Measurements from ENCODE around the gene TUFT1. TPM values are rescaled to one million over a fixed set of nuclear protein-coding genes. Genes with fewer than 3 reads are reported as not detected.

The TUFT1 gene
- total and polyA plus RNA-seq, 10 donors: 0.67 to 1.9 (median 1.3) TPM

DNA sequence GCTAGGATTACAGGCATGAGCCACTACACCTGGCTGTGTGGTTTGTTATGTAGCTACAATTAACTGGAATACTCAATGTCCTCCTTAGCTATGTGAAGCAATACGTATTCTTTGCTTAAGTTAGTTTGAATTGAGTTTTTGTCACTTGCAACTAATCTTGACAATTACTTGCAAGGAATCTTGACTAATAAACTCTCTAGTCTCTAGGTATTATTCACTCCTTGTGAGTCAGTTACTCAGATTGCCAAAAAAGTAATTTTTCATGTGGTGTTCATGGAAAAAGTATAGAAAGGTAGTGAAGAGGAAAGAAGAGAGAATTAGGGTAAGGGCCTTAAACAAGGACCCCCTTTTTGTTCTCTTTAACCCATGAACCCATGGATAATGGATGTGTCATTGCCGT, 64.2 kb downstream of the TUFT1 start:
- Histone ChIP-seq H3K9me3 (no peaks in the 10 kb centered on the region), H3K27me3 (replicated peaks in 1 of 7) (peaks cover 0 to 20% (median 0%) of the 10 kb centered on the region in 7 donors), H3K4me3 (no peak overlapping the region), H3K4me1 (no peaks in the 10 kb centered on the region), H3K36me3 (no peaks in the 10 kb centered on the region), H3K27ac (no peak overlapping the region)
- DNase-seq: no peak
- intact Hi-C loops (cut with DNase I; ENCODE audit: low total_unique reads): no loop called here
- TF ChIP-seq, protein P1, sequence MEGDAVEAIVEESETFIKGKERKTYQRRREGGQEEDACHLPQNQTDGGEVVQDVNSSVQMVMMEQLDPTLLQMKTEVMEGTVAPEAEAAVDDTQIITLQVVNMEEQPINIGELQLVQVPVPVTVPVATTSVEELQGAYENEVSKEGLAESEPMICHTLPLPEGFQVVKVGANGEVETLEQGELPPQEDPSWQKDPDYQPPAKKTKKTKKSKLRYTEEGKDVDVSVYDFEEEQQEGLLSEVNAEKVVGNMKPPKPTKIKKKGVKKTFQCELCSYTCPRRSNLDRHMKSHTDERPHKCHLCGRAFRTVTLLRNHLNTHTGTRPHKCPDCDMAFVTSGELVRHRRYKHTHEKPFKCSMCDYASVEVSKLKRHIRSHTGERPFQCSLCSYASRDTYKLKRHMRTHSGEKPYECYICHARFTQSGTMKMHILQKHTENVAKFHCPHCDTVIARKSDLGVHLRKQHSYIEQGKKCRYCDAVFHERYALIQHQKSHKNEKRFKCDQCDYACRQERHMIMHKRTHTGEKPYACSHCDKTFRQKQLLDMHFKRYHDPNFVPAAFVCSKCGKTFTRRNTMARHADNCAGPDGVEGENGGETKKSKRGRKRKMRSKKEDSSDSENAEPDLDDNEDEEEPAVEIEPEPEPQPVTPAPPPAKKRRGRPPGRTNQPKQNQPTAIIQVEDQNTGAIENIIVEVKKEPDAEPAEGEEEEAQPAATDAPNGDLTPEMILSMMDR (IDR thresholded peaks at IDR 0.05 in 8 of 11, conservative IDR thresholded peaks at IDR 0.05 in 3 of 11): no peak
- TF ChIP-seq POLR2AphosphoS5 (IDR thresholded peaks at IDR 0.05): no peak
- no peak for TF ChIP-seq POLR2A (IDR thresholded peaks at IDR 0.05)
- WGBS, 5 donors: 65 to 83% (median 77%) methylated on average over 2 of the region's 2 CpGs

DNA sequence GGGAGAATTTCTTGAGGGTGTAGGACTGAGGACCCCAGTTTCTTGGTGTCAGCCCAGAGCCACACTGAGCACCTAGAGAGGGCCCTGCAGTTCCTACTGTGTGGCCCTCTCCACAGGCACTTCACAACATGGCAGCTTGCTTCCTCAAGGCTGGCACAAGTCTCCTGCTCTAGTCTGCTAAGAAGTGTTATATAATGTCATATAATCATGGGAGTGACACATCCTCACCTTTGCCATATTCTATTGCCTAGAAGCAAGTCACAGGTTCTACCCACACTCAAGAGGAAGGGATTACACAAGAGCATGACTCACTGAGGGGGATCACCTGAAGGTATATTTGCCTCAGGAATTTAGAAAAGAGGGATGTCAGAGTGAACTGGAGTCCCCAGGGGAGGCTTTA, 66.3 kb downstream of the TUFT1 start:
- no peaks in the 10 kb centered on the region for H3K36me3 ChIP-seq
- H3K27me3 ChIP-seq (replicated peaks in 1 of 7): peaks cover 0 to 20% (median 0%) of the 10 kb centered on the region in 7 donors
- H3K4me1 ChIP-seq: peaks cover 0 to 9% (median 4%) of the 10 kb centered on the region in 6 donors
- intact Hi-C loops (cut with DNase I; ENCODE audit: low total_unique reads): no loop called here
- H3K4me3 ChIP-seq: no peak overlapping the region
- TF ChIP-seq, protein P1 (IDR thresholded peaks at IDR 0.05 in 8 of 11, conservative IDR thresholded peaks at IDR 0.05 in 3 of 11): no peak
- TF ChIP-seq POLR2AphosphoS5 (IDR thresholded peaks at IDR 0.05) (no peak), POLR2A (IDR thresholded peaks at IDR 0.05) (no peak)
- no peaks in the 10 kb centered on the region for H3K9me3 ChIP-seq
- no peak for DNase-seq
- peak overlapping the region in 1 of 8 donors; percentile 40 for H3K27ac ChIP-seq

DNA sequence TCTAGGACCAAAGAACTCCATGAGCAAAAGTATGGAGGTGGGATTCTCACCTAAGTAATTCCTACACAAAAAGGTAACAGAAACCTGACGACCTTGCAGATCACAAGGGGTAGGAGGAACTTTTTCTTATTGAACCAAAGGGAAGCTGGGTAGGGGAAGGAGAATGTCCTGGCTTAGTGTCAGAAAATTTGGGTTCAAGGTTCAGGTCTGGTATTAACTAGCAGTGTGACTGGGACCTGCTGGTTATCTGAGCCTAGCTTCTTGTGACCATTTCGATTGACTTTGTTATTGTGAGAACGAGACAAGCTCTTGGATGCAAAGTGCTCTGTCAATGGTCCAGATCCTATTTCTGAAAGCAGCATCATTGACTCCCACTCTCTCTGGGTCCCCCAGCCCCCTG, 66.7 kb downstream of the TUFT1 start:
- H3K27me3 ChIP-seq (replicated peaks in 1 of 7): peaks cover 0 to 20% (median 0%) of the 10 kb centered on the region in 7 donors
- H3K27ac ChIP-seq: peak overlapping the region in 1 of 8 donors; percentile 40
- intact Hi-C loops (cut with DNase I; ENCODE audit: low total_unique reads): no loop called here
- no peak overlapping the region for H3K4me3 ChIP-seq
- H3K4me1 ChIP-seq: peaks cover 0 to 12% (median 5%) of the 10 kb centered on the region in 6 donors
- no peak for DNase-seq
- TF ChIP-seq POLR2A (IDR thresholded peaks at IDR 0.05) (no peak), POLR2AphosphoS5 (IDR thresholded peaks at IDR 0.05) (no peak)
- TF ChIP-seq, protein P1 (IDR thresholded peaks at IDR 0.05 in 8 of 11, conservative IDR thresholded peaks at IDR 0.05 in 3 of 11): no peak
- no peaks in the 10 kb centered on the region for H3K36me3 ChIP-seq
- WGBS, 5 donors: 68 to 83% (median 72%) methylated on average over 3 of the region's 3 CpGs
- H3K9me3 ChIP-seq: no peaks in the 10 kb centered on the region

DNA sequence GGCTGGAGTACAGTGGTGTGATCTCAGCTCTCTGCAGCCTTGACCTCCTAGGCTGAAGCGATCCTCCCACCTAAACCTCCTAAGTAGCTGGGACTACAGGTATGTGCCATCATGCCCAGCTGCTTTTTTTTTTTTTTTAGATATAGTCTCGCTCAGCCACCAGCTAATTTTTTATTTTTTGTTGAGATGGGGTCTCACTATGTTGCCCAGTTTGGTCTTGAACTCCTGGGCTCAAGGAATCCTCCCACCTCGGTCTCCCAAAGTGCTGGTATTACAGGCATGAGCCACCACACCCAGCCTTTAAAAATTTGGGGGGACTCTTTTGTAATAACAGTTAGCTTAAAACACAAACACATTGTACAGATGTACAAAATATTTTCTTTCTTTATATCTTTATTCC, 70.0 kb downstream of the TUFT1 start:
- no peak for DNase-seq
- Histone ChIP-seq H3K36me3 (peaks cover 0 to 12% (median 0%) of the 10 kb centered on the region in 6 donors), H3K27me3 (replicated peaks in 1 of 7) (peaks cover 0 to 3% (median 0%) of the 10 kb centered on the region in 7 donors), H3K4me1 (peaks cover 0 to 38% (median 30%) of the 10 kb centered on the region in 6 donors), H3K4me3 (no peak overlapping the region), H3K9me3 (no peaks in the 10 kb centered on the region), H3K27ac (no peak overlapping the region)
- TF ChIP-seq POLR2A (IDR thresholded peaks at IDR 0.05) (no peak), POLR2AphosphoS5 (IDR thresholded peaks at IDR 0.05) (no peak)
- TF ChIP-seq, protein P1 (IDR thresholded peaks at IDR 0.05 in 8 of 11, conservative IDR thresholded peaks at IDR 0.05 in 3 of 11): no peak
- intact Hi-C loops (cut with DNase I; ENCODE audit: low total_unique reads): no loop called here
- WGBS, 5 donors: 85 to 94% (median 88%) methylated on average over 3 of the region's 3 CpGs

Data from spleen (tissue), 11 donors.